ENCODE results near the gene EGFL7. TPM values are rescaled to one million over a fixed set of nuclear protein-coding genes. Genes with fewer than 3 reads are reported as not detected.

EGFL7 gene
- total and polyA plus RNA-seq, 11 donors = 56.4 to 142 (median 94.5) TPM

GRCh38 chr9:136656183-136656738, 6.5 kb upstream of the EGFL7 start:
- Histone ChIP-seq H3K36me3 (no peaks in the 10 kb centered on the region), H3K9me3 (no peaks in the 10 kb centered on the region), H3K4me1 (peaks cover 0 to 50% (median 22%) of the 10 kb centered on the region in 12 donors), H3K4me3 (peak overlapping the region in 10 of 12 donors; percentile 28 to 89 (median 76)), H3K27me3 (peaks cover 0 to 59% (median 0%) of the 10 kb centered on the region in 9 donors), H3K27ac (peak overlapping the region; percentile 75 to 99 (median 96))
- DNase-seq (peak in 1 of 5 donors; percentile 26), ATAC-seq (no peak)
- WGBS, 4 donors = 47 to 61% (median 48%) methylated on average over 9 to 11 of the region's 11 CpGs
- no peak for TF ChIP-seq POLR2A (IDR thresholded peaks at IDR 0.05)
- no peak for TF ChIP-seq CTCF (IDR thresholded peaks at IDR 0.05)
- intact Hi-C loops (cut with DNase I) = no loop called here

- peaks cover 0 to 50% (median 22%) of the 10 kb centered on the region in 12 donors for H3K4me1 ChIP-seq
- no peaks in the 10 kb centered on the region for H3K36me3 ChIP-seq
- DNase-seq = peak; percentile 48 to 72 (median 60)
- H3K27me3 ChIP-seq = peaks cover 0 to 64% (median 0%) of the 10 kb centered on the region in 9 donors
- intact Hi-C loops (cut with DNase I) = no loop called here
- no peak for TF ChIP-seq CTCF (IDR thresholded peaks at IDR 0.05)
- TF ChIP-seq POLR2A (IDR thresholded peaks at IDR 0.05) = peak in 1 of 2 donors; percentile 20
- ATAC-seq = peak in 3 of 4 donors; percentile 6 to 53 (median 29)
- no peaks in the 10 kb centered on the region for H3K9me3 ChIP-seq
- H3K27ac ChIP-seq = peak overlapping the region; percentile 75 to 99 (median 96)
- peak overlapping the region in 10 of 12 donors; percentile 28 to 89 (median 76) for H3K4me3 ChIP-seq
- WGBS, 4 donors = 52 to 65% (median 53%) methylated on average over 30 to 37 of the region's 37 CpGs
Observed at GRCh38 chr9:136656795-136657611, 5.7 kb upstream of the EGFL7 start.

GRCh38 chr9:136657974-136658848, 4.5 kb upstream of the EGFL7 start:
- Histone ChIP-seq H3K4me1 (peaks cover 0 to 50% (median 22%) of the 10 kb centered on the region in 12 donors), H3K4me3 (peak overlapping the region; percentile 19 to 89 (median 77)), H3K36me3 (no peaks in the 10 kb centered on the region), H3K27ac (peak overlapping the region; percentile 75 to 99 (median 96)), H3K9me3 (no peaks in the 10 kb centered on the region), H3K27me3 (peaks cover 0 to 76% (median 0%) of the 10 kb centered on the region in 9 donors)
- ATAC-seq = no peak
- intact Hi-C loops (cut with DNase I) = loop anchor here in 1 of 10 donors (2.0 kb wide), 1 partner anchor 13 kb away; no protein-coding TSS in a partner anchor
- peak; percentile 30 to 64 (median 33) for DNase-seq
- no peak for TF ChIP-seq POLR2A (IDR thresholded peaks at IDR 0.05)
- TF ChIP-seq CTCF (IDR thresholded peaks at IDR 0.05) = no peak
- 54 to 70% (median 58%) methylated on average over 31 of the region's 31 CpGs for WGBS, 4 donors
